HG03139 (cell line): Measurements from ENCODE around the gene TMEM181.
"Not testable (repeated sequence)": the region's sequence is repeated elsewhere in the genome, so short reads cannot be mapped to it uniquely, and the experiment has no call there.

ENCODE experiments used
- ATAC-seq: cut with Tn5 transposase; IDR thresholded peaks from one replicate; pipeline ENCODE4 v1.9.1; 2021; ENCODE audit not compliant: unreplicated experiment

The TMEM181 gene

GRCh38 chr6:158620963-158621693 is 61.2 kb downstream of the TMEM181 start:
- ATAC-seq: no peak

GRCh38 chr6:158621694-158622544 is 62.0 kb downstream of the TMEM181 start:
- ATAC-seq: no peak

DNA sequence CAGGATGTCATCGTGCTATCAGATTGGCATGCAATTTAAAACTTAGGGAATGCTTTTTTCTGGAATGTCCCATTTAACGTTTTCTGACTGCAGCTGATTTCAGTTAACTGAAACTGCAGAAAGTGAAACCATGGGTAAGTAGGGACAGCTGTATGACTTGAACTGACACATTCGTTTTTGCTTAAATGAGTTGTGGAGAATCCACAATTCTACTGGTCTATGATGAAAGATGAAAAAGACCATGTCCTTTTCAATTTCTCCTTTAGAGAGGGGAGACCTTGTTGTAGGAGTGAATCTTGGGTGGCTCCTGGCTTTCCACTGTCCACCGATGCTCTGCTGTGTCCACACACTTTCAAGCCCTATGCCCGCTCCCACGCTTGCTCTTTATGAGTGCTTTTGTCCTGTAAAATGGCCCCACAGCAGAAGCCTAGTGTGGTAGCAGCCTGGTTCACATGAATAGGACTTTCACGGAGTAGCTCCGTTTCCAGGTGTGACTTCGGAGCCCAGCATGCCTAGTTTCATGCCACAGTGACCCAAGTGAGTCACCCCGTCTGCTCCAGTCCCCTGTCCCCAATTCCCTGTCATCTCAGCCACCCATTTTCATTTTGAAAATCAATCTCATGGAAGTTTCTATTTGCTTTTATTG is 62.8 kb downstream of the TMEM181 start:
- ATAC-seq: no peak

GRCh38 chr6:158624684-158625682 is 65.1 kb downstream of the TMEM181 start:
- no peak for ATAC-seq

DNA sequence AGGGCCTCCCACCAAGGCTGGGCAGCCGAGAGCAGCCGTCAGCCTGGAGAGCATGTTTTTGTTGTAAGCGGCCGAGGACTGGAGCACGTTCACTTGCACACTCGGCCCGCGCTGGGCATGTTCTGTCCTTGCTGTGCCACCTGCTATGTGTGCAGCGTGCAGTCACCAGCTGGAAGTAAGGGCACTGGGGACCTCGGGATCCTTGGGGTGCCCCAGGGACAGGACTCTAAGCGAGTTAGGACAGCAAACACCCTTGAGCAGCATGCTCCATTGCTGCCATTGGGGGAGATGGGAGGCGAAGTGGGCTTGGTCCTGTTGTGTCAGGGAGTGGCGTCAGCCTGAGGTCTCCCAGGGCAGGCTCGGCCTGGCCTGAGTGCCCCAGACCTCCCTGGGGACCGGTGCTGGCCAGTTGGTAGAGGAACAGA is 66.0 kb downstream of the TMEM181 start:
- no peak for ATAC-seq

GRCh38 chr6:158626360-158627167 is 66.7 kb downstream of the TMEM181 start:
- ATAC-seq: no peak

- ATAC-seq: no peak
Observed at GRCh38 chr6:158627168-158627939, 67.5 kb downstream of the TMEM181 start.

GRCh38 chr6:158627940-158628211 is 68.0 kb downstream of the TMEM181 start:
- ATAC-seq: no peak

DNA sequence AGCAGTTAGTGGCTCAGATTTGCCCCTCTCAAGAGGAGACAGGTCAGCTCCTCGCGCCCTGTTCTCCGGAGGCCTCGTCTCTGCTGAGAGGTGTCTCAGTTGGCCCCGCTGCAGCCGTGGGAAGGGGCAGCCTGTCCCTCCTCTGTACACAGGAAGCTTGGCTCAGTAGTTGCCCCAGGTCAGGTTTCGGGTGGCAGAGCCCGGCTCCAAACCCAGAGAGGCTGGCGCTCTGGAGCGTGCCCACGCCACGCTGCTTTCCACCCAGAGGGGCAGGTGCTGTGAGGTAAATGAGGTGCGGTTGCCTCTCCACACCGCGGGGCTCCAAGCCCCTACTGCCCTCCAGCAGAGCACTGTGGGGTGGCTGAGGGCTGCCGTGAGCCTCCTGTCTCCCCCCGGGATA is 68.7 kb downstream of the TMEM181 start:
- ATAC-seq: no peak

- ATAC-seq: no peak
Observed at GRCh38 chr6:158629367-158630221, 69.7 kb downstream of the TMEM181 start.

DNA sequence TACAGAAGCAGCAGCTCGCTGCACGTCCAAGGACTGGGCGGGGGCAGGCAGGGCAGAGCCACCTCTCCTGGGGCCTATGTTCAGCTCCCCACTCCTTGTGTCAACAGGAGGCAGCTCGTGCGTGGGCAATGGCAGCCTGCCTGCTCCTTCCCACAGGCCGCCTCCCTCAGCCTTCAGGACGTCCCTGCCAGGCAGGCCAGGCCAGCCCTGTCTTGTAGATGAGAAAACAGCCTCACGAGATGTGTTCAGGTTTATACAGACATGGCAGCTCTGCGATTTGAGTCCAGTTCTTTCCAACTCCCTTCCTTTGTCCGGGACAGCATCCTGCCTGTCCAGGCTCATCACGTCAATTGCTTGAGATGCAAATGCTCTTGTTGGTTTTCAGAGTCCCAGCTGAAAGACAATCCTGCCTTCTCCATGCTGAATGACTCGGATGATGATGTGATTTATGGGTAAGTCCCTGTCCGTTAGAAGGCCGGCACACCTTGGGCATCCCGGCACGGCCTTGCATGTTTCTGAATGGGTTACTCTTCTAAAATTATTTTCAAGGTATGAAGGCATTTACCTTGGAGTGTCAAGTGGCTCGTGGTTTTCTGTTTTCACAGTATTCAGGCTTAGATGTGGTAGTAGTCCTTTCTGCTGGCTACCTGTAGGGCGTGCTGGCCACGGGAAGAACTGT is 71.2 kb downstream of the TMEM181 start:
- ATAC-seq: no peak

GRCh38 chr6:158631678-158632537 is 72.0 kb downstream of the TMEM181 start:
- ATAC-seq: no peak

- ATAC-seq: not testable (repeated sequence)
Observed at GRCh38 chr6:158632538-158633119, 72.7 kb downstream of the TMEM181 start.

DNA sequence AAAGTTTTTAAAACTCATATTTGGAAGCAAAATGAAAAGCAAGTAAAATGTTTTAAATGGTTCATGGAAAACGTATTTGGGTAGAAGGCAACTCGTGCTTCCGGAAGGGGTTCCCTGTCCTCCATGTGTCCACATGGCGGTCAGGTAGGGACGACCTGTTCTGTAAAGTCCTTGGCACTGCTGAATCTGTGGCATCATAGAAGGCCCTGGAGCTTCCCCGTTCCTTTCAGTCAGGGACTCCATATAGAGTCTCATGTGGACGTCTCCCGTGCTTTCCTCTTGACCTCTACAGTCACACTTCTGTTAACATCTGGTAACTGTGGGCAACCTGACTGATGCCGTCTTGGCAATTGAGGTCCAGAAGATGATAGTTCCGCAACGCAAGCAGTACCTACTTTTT is 73.2 kb downstream of the TMEM181 start:
- no peak for ATAC-seq

DNA sequence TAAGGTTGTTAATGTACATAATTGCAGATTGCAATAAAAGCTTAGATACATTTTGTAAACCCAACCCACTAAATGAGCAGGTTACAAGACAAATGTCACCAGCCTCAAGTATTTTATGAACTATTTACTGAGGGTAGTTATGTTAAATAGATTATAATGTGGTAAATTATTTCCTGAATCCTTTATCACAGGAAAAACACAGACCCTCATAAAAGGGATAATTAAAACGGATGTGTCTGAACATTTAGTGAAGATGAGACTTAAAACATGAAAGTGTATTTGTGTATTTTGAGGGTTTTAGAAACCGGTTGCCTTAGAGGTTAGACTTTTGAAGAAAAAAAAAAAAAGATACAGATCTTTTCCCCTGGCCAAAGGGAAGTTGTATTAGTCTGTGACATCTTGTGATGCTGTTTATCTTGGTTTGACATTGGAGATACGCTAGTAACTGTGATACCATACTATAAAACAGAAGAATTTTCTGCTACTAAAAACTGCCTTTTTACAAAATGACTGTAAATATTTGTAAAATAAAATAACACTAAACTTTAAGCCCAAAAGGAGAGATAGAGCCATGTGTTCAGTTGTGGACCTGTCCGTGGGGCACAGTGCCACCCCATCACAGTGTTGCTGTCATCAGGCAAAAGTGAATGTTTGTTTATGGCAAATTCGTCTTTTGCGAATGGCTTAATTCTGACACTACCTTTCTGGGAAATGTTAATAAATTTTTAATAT is 75.0 kb downstream of the TMEM181 start:
- ATAC-seq: no peak
